Keratinocyte (primary cell): ENCODE measurements around the gene IGFBP5.

Experiments used
- CTCF ChIP-seq, 3 experiments: IDR thresholded peaks in 1 of 3; conservative IDR thresholded peaks in 1 of 3; optimal IDR thresholded peaks in 1 of 3; 2 replicates in 2 of 3; 3 replicates in 1 of 3; pipeline versions ENCODE3 to v1.5.1; 2011; ENCODE audit warnings: low read length in 3 of 3, mild to moderate bottlenecking in 3 of 3, moderate library complexity in 2 of 3, control low read depth in 1 of 3, inconsistent platforms in 1 of 3; ENCODE audit not compliant: insufficient read depth in 2 of 3; ENCODE audit errors: extremely low read depth in 1 of 3
- EZH2 ChIP-seq: IDR thresholded peaks from one replicate; pipeline ENCODE4 v1.6.1; 2012; ENCODE audit warnings: inconsistent platforms, mild to moderate bottlenecking, low read length, moderate library complexity

DNA sequence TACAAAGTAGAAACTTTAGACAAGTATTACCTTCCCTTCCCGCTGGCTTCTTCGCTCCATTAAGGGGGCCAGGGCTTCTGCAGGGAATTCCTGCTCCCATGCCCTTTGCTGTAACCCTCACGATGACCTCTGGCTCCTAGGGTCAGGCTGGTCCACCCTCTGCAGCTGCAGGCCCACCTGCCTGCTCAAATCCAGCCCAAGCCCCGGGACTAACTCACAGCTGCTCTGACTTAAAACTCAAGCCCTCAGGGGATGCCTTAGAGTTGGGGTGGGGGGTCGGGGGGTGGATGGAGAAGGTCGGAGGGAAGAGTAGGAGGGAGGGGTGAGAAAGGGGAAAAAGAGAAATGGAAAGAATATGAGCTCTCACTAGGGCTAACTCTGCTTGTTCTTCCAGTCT, 4.9 kb downstream of the IGFBP5 start:
- TF ChIP-seq CTCF (optimal IDR thresholded peaks at IDR 0.05 in 1 of 3, IDR thresholded peaks at IDR 0.05 in 1 of 3, conservative IDR thresholded peaks at IDR 0.05 in 1 of 3; ENCODE audit: extremely low read depth in 1 of 3, insufficient read depth in 2 of 3, low read length in 3 of 3) (no peak), EZH2 (no peak)
